ENCODE results near the gene ACD.

DNA sequence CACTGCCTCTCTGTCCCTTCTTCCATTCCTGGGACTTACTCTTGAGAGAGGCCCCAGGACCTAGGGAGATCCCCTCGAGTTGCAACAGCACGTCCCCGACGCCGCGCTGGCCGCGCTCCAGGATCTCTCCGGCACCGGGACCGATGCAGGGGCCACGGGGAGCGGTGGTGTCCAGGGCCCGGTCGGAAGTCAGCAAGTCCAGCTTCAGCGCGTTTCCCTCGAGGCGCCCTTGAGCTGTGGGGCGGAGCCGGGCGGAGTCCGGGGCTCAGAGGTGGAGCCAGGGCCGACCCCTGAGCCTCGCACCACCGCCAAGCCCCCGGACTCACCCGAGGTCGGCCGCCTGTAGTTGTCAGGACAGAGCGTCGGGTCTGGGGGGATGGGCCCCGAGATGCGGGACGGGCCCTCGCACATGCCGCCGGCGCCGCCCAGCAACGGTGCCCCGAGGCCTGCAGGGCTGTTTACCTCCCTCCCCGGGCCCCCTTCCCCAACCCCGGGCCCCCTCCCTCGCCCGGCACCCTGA, 6.0 kb upstream of the ACD start:
- TF ChIP-seq POLR2AphosphoS5 (IDR thresholded peaks at IDR 0.05) (no peak), POLR2A (IDR thresholded peaks at IDR 0.05) (no peak)
- TF ChIP-seq, protein P1, sequence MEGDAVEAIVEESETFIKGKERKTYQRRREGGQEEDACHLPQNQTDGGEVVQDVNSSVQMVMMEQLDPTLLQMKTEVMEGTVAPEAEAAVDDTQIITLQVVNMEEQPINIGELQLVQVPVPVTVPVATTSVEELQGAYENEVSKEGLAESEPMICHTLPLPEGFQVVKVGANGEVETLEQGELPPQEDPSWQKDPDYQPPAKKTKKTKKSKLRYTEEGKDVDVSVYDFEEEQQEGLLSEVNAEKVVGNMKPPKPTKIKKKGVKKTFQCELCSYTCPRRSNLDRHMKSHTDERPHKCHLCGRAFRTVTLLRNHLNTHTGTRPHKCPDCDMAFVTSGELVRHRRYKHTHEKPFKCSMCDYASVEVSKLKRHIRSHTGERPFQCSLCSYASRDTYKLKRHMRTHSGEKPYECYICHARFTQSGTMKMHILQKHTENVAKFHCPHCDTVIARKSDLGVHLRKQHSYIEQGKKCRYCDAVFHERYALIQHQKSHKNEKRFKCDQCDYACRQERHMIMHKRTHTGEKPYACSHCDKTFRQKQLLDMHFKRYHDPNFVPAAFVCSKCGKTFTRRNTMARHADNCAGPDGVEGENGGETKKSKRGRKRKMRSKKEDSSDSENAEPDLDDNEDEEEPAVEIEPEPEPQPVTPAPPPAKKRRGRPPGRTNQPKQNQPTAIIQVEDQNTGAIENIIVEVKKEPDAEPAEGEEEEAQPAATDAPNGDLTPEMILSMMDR (IDR thresholded peaks at IDR 0.05): no peak

All from breast epithelium (tissue), 3 donors.